Measurements from ENCODE around the gene COPS8.

Gene COPS8

DNA sequence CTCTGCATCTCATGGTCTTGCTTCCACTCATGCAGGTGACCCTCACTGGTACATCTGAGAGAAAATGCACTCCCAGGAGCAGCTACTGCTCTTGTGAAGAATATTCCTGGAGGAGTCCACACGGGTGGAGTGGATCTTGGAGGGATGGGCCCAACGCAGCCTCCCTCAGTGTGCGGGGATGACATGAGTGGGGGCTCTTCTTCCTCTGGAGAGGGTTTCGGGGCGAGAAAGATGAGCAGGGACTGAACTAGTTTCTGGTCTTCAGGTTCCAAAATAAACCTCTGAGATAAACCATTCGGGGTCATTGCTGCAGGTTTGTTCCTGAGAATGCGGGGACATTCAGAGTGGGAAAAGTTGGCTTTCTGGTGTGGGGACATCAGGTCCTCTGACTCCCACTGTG is 39.1 kb downstream of the COPS8 start:
- H3K4me3 ChIP-seq (ENCODE audit: low read depth, low read length), result no peak overlapping the region

DNA sequence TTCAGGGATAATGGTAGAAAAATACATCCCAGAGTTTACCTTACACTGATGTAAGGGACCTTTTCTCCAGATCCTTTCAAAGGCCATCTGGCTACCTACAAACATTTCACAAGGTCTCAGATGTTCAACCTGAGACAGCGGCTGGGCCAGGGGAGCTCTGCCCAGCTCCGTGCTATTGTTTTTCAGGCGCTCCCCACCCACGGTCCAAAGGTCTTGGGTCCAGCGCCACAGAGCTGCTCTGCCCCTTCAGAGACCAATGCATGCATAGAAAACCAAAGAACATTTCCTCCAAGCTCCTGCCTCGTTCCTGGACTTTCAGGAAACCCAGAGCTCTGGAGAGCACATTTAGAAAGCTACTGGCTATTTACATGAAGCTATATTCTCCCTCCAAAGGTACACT is 40.3 kb downstream of the COPS8 start:
- TF ChIP-seq, protein P1, sequence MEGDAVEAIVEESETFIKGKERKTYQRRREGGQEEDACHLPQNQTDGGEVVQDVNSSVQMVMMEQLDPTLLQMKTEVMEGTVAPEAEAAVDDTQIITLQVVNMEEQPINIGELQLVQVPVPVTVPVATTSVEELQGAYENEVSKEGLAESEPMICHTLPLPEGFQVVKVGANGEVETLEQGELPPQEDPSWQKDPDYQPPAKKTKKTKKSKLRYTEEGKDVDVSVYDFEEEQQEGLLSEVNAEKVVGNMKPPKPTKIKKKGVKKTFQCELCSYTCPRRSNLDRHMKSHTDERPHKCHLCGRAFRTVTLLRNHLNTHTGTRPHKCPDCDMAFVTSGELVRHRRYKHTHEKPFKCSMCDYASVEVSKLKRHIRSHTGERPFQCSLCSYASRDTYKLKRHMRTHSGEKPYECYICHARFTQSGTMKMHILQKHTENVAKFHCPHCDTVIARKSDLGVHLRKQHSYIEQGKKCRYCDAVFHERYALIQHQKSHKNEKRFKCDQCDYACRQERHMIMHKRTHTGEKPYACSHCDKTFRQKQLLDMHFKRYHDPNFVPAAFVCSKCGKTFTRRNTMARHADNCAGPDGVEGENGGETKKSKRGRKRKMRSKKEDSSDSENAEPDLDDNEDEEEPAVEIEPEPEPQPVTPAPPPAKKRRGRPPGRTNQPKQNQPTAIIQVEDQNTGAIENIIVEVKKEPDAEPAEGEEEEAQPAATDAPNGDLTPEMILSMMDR (IDR thresholded peaks at IDR 0.05; ENCODE audit: low read depth, low read length), result no peak
- H3K4me3 ChIP-seq (ENCODE audit: low read depth, low read length), result no peak overlapping the region

More for the DNA sequence above, 39.1 kb downstream of the COPS8 start:
- TF ChIP-seq, protein P1 (IDR thresholded peaks at IDR 0.05; ENCODE audit: low read depth, low read length), result no peak

DNA sequence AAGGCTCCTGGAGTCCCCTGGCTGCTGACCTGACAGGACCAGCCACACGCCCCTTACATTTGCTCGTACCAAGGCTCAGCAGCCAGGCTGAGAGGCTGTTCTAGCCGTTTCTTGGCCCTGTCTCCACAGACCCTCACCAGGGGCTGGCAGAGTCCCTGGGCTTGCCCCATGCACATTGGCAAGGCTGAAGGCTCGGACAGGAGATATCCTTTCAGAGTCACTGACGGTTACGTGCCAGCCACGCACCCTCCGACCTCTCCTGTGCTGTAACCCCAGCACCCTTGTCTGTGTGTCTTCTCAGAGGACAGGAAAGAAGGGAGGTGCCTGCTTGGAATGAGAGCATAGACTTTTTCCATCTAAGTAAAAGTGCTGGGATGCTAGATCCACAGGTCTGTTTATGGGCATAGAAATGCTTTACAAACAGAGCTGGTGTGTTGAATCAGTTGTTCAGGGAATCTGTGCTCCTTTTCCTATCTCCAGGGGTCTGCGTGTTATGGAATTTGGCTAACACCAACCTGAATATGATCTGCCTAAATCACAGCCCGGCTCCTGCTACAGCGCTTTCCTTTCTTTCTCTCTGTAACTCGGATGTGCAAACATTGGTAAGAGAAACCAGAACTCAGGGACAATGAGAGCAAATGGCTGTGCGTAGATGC is 41.0 kb downstream of the COPS8 start:
- H3K4me3 ChIP-seq (ENCODE audit: low read depth, low read length), result no peak overlapping the region
- TF ChIP-seq, protein P1 (IDR thresholded peaks at IDR 0.05; ENCODE audit: low read depth, low read length), result no peak

DNA sequence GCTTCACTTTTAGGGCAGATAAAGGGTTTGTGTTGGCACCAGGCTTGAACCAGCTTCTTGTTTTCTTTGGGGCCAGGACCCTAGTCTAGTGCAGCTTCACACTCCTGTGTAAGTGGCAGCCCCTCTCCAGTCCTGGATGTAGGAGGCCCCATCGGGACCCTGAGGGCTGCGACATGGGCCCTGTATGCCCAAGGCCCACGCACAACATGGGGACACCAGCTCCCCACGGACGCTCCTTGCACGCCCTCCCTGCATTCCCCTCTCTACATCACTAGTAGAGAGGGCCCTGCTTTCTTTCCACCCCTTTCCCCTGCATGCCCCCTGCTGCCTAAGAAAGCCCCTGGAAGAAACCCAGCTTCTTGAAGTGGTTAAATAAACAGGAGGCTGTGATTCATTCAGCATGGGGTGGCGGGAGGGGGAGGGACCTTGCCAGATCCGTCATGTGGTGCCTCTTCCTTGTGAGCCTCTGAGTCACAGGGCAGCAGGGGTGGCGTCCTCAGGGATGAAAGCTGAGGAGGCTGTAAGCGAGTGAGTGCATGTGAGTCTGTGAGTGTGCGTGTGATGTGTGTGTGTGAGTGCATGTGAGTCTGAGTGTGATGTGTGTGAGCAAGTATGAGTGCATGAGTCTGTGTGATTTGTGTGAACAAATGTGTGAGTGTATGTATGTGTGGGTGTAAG is 42.5 kb downstream of the COPS8 start:
- TF ChIP-seq, protein P1 (IDR thresholded peaks at IDR 0.05; ENCODE audit: low read depth, low read length), result no peak
- no peak overlapping the region for H3K4me3 ChIP-seq (ENCODE audit: low read depth, low read length)

DNA sequence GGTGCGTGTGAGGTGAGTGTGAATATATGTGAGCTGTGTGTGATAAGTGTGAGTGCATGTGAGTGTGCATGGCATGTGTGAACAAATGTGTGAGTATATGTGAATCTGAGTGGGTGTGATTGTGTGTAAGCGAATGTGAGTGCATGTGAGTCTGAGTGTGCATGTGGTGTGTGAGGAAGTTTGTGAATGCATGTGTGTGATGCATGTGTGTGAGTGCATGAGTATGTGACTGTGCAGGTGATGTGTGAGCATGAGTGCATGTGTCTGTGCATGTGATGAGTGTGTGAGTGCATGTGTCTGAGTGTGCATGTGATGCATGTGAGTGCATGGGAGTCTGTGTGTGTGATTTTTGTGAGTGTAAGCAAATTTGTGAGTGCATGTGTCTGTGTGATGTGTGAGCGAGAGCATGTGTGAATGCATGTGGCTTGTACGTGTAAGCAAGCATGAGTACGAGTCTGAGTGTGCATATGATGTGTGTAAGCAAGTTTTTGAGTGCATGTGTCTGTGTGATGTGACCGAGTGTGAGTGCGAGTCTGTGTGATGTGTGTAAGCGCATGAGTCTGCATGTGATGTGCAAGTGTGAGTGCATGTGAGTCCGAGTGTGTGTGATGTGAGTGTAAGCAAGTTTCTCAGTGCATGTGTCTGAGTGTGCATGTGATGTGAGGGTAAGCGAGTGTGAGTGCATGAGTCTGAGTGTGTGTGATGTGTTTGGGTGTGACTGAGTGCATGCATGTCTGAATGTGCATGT is 43.3 kb downstream of the COPS8 start:
- TF ChIP-seq, protein P1 (IDR thresholded peaks at IDR 0.05; ENCODE audit: low read depth, low read length), result no peak
- no peak overlapping the region for H3K4me3 ChIP-seq (ENCODE audit: low read depth, low read length)

DNA sequence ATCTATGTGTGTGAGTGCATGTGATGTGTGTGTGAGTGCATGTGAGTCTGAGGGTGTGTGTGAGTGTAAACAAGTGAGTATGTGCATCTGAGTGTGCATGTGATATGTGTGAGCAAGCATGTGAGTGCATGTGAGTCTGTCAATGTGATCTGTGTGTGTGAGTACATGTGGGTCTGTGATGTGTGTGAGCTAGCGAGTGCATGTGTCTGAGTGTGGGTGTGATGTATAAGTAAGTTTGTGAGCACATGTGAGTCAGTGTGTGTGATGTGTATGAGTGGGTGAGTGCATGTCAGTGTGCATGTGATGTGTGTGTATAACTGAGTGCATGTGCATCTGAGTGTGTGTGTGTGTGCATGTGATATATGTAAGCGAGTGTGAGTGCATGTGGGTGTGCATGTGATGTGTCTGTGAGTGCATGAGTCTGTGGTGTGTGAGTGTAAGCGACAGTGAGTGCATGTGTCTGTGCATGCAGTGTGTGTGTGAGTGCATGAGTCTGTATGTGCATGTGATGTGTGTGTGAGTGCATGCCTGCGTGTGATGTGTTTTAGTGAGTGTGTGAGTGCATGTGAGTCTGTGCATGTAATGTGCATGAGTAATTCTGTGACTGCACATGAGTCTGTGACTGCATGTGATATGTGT is 44.1 kb downstream of the COPS8 start:
- H3K4me3 ChIP-seq (ENCODE audit: low read depth, low read length), result no peak overlapping the region
- TF ChIP-seq, protein P1 (IDR thresholded peaks at IDR 0.05; ENCODE audit: low read depth, low read length), result no peak

Data from WI38 (cell line).